Ishikawa (cell line): Measurements from ENCODE around the gene GBP2.

Experiments used
- CEBPB ChIP-seq: IDR thresholded peaks from 2 replicates; pipeline ENCODE4 v1.6.1; 2012
- CREB1 ChIP-seq: IDR thresholded peaks from 2 replicates; pipeline ENCODE4 v1.6.1; 2012; ENCODE audit warnings: low read depth
- EGR1 ChIP-seq: IDR thresholded peaks from 2 replicates; pipeline ENCODE4 v1.6.1; 2012
- EP300 ChIP-seq: IDR thresholded peaks from 2 replicates; pipeline ENCODE4 v1.6.1; 2012; ENCODE audit warnings: borderline replicate concordance
- FOXM1 ChIP-seq: IDR thresholded peaks from 2 replicates; pipeline ENCODE4 v1.6.1; 2012; ENCODE audit warnings: low read depth, borderline replicate concordance
- MAX ChIP-seq: IDR thresholded peaks from 2 replicates; pipeline ENCODE4 v1.6.1; 2012
- NFIC ChIP-seq: IDR thresholded peaks from 2 replicates; pipeline ENCODE4 v1.6.1; 2012
- RAD21 ChIP-seq: IDR thresholded peaks from 2 replicates; pipeline ENCODE4 v1.6.1; 2012; ENCODE audit warnings: low read depth
- TAF1 ChIP-seq: IDR thresholded peaks from 2 replicates; pipeline ENCODE4 v1.6.1; 2012; ENCODE audit warnings: low read depth, mild to moderate bottlenecking
- TCF12 ChIP-seq: IDR thresholded peaks from 2 replicates; pipeline ENCODE4 v1.6.1; 2012; ENCODE audit warnings: low read depth
- TEAD4 ChIP-seq: IDR thresholded peaks from 2 replicates; pipeline ENCODE4 v1.6.1; 2012
- YY1 ChIP-seq: IDR thresholded peaks from 2 replicates; pipeline ENCODE4 v1.6.1; 2012; ENCODE audit warnings: low read depth
- ZBTB7A ChIP-seq: IDR thresholded peaks from 2 replicates; pipeline ENCODE4 v1.6.1; 2012; ENCODE audit warnings: low read depth
- TF ChIP-seq, protein P1 (sequence below): IDR thresholded peaks from 2 replicates; pipeline ENCODE4 v1.6.1; 2012; ENCODE audit warnings: low read depth, mild to moderate bottlenecking
- TF ChIP-seq, protein P2 (sequence below): IDR thresholded peaks from 2 replicates; pipeline ENCODE4 v1.6.1; 2012

GBP2 gene

GRCh38 chr1:89121641-89122040 lies 4.3 kb downstream of the GBP2 start:
- TF ChIP-seq YY1 (no peak), TEAD4 (no peak), TCF12 (no peak), CREB1 (no peak), EGR1 (no peak), NFIC (no peak), CEBPB (no peak), FOXM1 (no peak), TAF1 (no peak), ZBTB7A (no peak), RAD21 (no peak), EP300 (no peak), MAX (no peak)
- TF ChIP-seq, protein P1, sequence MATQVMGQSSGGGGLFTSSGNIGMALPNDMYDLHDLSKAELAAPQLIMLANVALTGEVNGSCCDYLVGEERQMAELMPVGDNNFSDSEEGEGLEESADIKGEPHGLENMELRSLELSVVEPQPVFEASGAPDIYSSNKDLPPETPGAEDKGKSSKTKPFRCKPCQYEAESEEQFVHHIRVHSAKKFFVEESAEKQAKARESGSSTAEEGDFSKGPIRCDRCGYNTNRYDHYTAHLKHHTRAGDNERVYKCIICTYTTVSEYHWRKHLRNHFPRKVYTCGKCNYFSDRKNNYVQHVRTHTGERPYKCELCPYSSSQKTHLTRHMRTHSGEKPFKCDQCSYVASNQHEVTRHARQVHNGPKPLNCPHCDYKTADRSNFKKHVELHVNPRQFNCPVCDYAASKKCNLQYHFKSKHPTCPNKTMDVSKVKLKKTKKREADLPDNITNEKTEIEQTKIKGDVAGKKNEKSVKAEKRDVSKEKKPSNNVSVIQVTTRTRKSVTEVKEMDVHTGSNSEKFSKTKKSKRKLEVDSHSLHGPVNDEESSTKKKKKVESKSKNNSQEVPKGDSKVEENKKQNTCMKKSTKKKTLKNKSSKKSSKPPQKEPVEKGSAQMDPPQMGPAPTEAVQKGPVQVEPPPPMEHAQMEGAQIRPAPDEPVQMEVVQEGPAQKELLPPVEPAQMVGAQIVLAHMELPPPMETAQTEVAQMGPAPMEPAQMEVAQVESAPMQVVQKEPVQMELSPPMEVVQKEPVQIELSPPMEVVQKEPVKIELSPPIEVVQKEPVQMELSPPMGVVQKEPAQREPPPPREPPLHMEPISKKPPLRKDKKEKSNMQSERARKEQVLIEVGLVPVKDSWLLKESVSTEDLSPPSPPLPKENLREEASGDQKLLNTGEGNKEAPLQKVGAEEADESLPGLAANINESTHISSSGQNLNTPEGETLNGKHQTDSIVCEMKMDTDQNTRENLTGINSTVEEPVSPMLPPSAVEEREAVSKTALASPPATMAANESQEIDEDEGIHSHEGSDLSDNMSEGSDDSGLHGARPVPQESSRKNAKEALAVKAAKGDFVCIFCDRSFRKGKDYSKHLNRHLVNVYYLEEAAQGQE, result no peak
- TF ChIP-seq, protein P2, sequence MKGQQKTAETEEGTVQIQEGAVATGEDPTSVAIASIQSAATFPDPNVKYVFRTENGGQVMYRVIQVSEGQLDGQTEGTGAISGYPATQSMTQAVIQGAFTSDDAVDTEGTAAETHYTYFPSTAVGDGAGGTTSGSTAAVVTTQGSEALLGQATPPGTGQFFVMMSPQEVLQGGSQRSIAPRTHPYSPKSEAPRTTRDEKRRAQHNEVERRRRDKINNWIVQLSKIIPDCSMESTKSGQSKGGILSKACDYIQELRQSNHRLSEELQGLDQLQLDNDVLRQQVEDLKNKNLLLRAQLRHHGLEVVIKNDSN, result no peak

DNA sequence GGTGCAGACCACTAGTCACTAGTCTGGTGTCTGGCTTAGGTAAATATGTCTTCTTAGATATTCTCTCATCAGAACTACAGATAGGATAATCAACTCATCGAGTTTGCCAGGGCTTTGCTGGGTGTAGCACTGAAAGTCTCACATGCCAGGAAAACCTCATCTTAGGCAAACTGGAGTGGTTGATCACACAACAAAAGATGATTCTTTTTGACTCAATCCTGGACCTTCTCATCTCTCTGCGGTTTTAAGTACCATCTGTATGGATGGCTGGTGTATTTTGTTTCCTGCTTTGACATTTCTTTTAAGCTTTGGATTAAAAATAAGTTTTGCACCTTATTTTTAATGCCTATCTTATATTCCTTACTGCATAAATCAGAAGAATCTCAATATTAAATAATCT lies 11.3 kb downstream of the GBP2 start:
- no peak for TF ChIP-seq TAF1
- no peak for TF ChIP-seq TEAD4
- TF ChIP-seq RAD21, result no peak
- TF ChIP-seq EGR1, result no peak
- TF ChIP-seq YY1, result no peak
- TF ChIP-seq CREB1, result no peak
- TF ChIP-seq MAX, result no peak
- no peak for TF ChIP-seq EP300
- TF ChIP-seq, protein P2, result no peak
- no peak for TF ChIP-seq TCF12
- no peak for TF ChIP-seq FOXM1
- TF ChIP-seq CEBPB, result no peak
- no peak for TF ChIP-seq ZBTB7A
- no peak for TF ChIP-seq NFIC
- TF ChIP-seq, protein P1, result no peak

GRCh38 chr1:89112871-89113613 lies 12.9 kb downstream of the GBP2 start:
- TF ChIP-seq TCF12 (no peak), TEAD4 (no peak), TAF1 (no peak), EGR1 (no peak)

DNA sequence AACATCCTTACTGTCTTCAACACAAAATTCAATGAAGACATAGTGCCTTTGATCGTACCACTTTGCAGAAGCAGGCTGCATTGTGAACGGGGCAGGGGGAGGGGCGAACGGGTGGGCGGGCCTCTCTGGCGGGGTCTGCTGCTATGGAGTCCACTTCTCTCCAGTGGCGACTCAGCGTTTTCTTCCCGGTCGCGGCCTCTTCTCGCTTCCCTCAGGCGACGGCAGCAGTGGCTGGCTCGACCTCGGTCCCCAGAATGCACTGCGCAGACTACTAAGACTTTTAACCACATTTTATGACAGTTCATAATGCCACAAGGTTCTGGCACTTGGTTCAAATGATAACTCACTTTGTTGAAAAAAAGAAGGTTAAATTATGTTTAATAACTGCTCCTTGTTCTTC lies 21.2 kb downstream of the GBP2 start:
- TF ChIP-seq ZBTB7A (no peak), TCF12 (no peak), MAX (no peak)

DNA sequence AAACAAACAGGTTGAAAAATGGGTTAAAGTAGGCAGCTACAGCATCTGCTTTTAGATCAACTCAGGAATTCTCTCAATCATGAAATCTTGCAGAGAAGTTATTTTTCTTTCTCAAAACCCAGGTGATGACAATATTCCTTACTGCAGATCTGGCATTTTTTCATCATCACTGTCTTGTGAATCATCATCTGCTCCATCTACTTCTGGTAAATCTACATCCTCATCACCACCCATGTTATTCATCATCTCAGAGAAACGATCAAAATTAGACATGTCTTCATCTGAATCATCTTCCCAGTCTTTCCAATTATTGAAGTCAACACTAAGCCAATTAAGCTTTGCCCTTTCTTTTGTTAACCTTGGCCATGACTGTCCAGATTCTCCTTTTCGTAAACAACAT lies 21.8 kb downstream of the GBP2 start:
- TF ChIP-seq CREB1 (no peak), CEBPB (no peak), YY1 (no peak)

DNA sequence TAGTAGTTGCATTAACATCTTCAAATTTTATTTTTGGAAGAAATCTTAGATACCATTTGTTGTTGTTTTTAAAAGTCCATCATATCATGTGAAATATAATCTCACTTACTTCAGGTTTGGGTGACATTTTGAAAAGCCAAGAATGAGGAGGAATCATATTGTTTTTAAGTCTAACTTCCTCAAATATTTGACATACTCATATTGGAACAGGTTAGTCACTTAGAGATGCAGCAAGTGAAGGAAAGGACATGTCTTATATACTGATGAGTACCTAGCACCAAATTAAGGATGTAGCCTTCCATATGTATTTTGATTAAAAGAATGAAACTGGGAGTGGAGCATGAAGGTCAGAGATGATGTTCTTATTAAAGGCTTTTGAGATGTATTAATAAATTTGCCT lies 23.9 kb downstream of the GBP2 start:
- TF ChIP-seq YY1 (no peak), CEBPB (no peak), TAF1 (no peak), TEAD4 (no peak), EGR1 (no peak), EP300 (no peak), RAD21 (no peak), NFIC (no peak), CREB1 (no peak)
- TF ChIP-seq, protein P2, result no peak
